ENCODE results near the gene NATD1. TPM values are rescaled to one million over a fixed set of nuclear protein-coding genes. Genes with fewer than 3 reads are reported as not detected.
A peak's percentile ranks its signal among the peaks of the same experiment; 100 is the strongest.

NATD1 gene
- total RNA-seq, 1 experiment from 2014 or later, result 7.3 TPM

GRCh38 chr17:21297026-21297520, 43.9 kb upstream of the NATD1 start:
- H2AK5ac ChIP-seq (ENCODE audit: insufficient read length, low read length), result no peak overlapping the region
- no CpG with 5 or more reads among the region's 10 CpGs for WGBS (ENCODE audit: extremely low coverage, insufficient read length, low lambda C conversion rate)
- no peak overlapping the region for H4K91ac ChIP-seq (ENCODE audit: insufficient read length, low read depth, low read length)
- H3K4ac ChIP-seq (ENCODE audit: low read depth, low read length), result no peak overlapping the region; the same call in 1 of the 2 replicates
- H3T11ph ChIP-seq (ENCODE audit: low read length), result no peak overlapping the region
- DNase-seq, result no peak
- no peak overlapping the region for H4K5ac ChIP-seq (ENCODE audit: insufficient read length, low read depth, low read length)
- no peak overlapping the region for H3K9ac ChIP-seq (ENCODE audit: extremely low read depth, insufficient read length, low read length)
- no peak overlapping the region for H2AFZ ChIP-seq (ENCODE audit: low read length)
- H2BK15ac ChIP-seq (ENCODE audit: low read depth, low read length), result no peak overlapping the region; the same call in 1 of the 2 replicates
- Mint-ChIP-seq H3K4me1 (no peaks in the 10 kb centered on the region), H3K27me3 (ENCODE audit: low read depth) (peaks cover 4% of the 10 kb centered on the region), H3K4me3 (no peak overlapping the region), H3K9me3 (peaks cover 74 to 92% of the 10 kb centered on the region in 2 experiments), H3K36me3 (ENCODE audit: insufficient read depth in 1 of 3, low read depth in 3 of 3) (peaks cover 14 to 42% (median 18%) of the 10 kb centered on the region in 3 experiments), H3K27ac (no peak overlapping the region)
- peak overlapping the region; percentile 15 for H3K18ac ChIP-seq (ENCODE audit: insufficient read length, low read depth, low read length)
- H2BK20ac ChIP-seq (ENCODE audit: low read depth, low read length, poor library complexity, severe bottlenecking), result no peak overlapping the region
- peaks cover 46% of the 10 kb centered on the region for H3K9me3 ChIP-seq (ENCODE audit: control insufficient read depth, low read depth, low read length)
- H2BK12ac ChIP-seq (ENCODE audit: insufficient read length, low read depth, low read length), result no peak overlapping the region
- no peak overlapping the region; the same call in 1 of the 2 replicates for H3K14ac ChIP-seq (ENCODE audit: insufficient read depth, low read length)
- H2BK5ac ChIP-seq (ENCODE audit: insufficient read length, low read length), result no peak overlapping the region
- no peak overlapping the region for H3K27ac ChIP-seq (ENCODE audit: insufficient read length, low read depth, low read length)
- H3K56ac ChIP-seq (ENCODE audit: insufficient read length, low read depth, low read length), result no peak overlapping the region
- H3K23me2 ChIP-seq (ENCODE audit: insufficient read length, low read depth, low read length, poor library complexity, severe bottlenecking), result no peaks in the 10 kb centered on the region
- H3K79me1 ChIP-seq (ENCODE audit: insufficient read depth, low read depth, low read length, poor library complexity, severe bottlenecking), result no peaks in the 10 kb centered on the region
- no peak overlapping the region for H3K23ac ChIP-seq (ENCODE audit: insufficient read length, low read depth, low read length)
- H3K27me3 ChIP-seq (ENCODE audit: insufficient read depth, low read length), result no peaks in the 10 kb centered on the region
- H2BK120ac ChIP-seq (ENCODE audit: low read depth, low read length, poor library complexity, severe bottlenecking), result no peak overlapping the region
- 0 out of 2 replicates have a peak, but pooled peaks cover 2% of the 10 kb centered on the region for H3K79me2 ChIP-seq (ENCODE audit: insufficient read depth, low read length)
- H4K20me1 ChIP-seq (ENCODE audit: control insufficient read depth, insufficient read depth, insufficient read length), result peaks cover 2% of the 10 kb centered on the region
- no peak overlapping the region for H4K8ac ChIP-seq (replicated peaks; ENCODE audit: insufficient read length, low read depth, low read length)
- no peak overlapping the region for H3K4me2 ChIP-seq (ENCODE audit: insufficient read depth, insufficient read length, low read length)
- TF ChIP-seq CTCF (conservative IDR thresholded peaks at IDR 0.05), result no peak
- H3K4me1 ChIP-seq (ENCODE audit: insufficient read depth, low read length), result no peaks in the 10 kb centered on the region
